ENCODE results near the gene GABRB1.

GABRB1 gene

GRCh38 chr4:47122592-47123291, 91.4 kb downstream of the GABRB1 start:
- no peak for DNase-seq

- no peak for DNase-seq
Observed at GRCh38 chr4:47128991-47129390, 97.6 kb downstream of the GABRB1 start.

- DNase-seq, result no peak
Observed at GRCh38 chr4:47135210-47135609, 103.8 kb downstream of the GABRB1 start.

GRCh38 chr4:47143261-47143660, 111.9 kb downstream of the GABRB1 start:
- DNase-seq, result no peak

- DNase-seq, result no peak
Observed at GRCh38 chr4:47145630-47146029, 114.3 kb downstream of the GABRB1 start.

- DNase-seq, result no peak
Observed at GRCh38 chr4:47154816-47155370, 123.5 kb downstream of the GABRB1 start.

GRCh38 chr4:47155919-47156318, 124.6 kb downstream of the GABRB1 start:
- DNase-seq, result no peak

- DNase-seq, result no peak
Observed at GRCh38 chr4:47160095-47160494, 128.7 kb downstream of the GABRB1 start.

GRCh38 chr4:47167081-47168035, 136.0 kb downstream of the GABRB1 start:
- no peak for DNase-seq

- no peak for DNase-seq
Observed at GRCh38 chr4:47184083-47184482, 152.7 kb downstream of the GABRB1 start.

- DNase-seq, result no peak
Observed at GRCh38 chr4:47185761-47186160, 154.4 kb downstream of the GABRB1 start.

- DNase-seq, result no peak
Observed at GRCh38 chr4:47187608-47188007, 156.2 kb downstream of the GABRB1 start.

GRCh38 chr4:47193179-47193578, 161.8 kb downstream of the GABRB1 start:
- DNase-seq, result no peak

GRCh38 chr4:47194036-47194737, 162.8 kb downstream of the GABRB1 start:
- no peak for DNase-seq

GRCh38 chr4:47195706-47196105, 164.3 kb downstream of the GABRB1 start:
- DNase-seq, result no peak

GRCh38 chr4:47198791-47199190, 167.4 kb downstream of the GABRB1 start:
- no peak for DNase-seq

- DNase-seq, result no peak
Observed at GRCh38 chr4:47203593-47203992, 172.2 kb downstream of the GABRB1 start.

- no peak for DNase-seq
Observed at GRCh38 chr4:47207555-47207954, 176.2 kb downstream of the GABRB1 start.

GRCh38 chr4:47209833-47210232, 178.5 kb downstream of the GABRB1 start:
- no peak for DNase-seq

- DNase-seq, result no peak
Observed at GRCh38 chr4:47210828-47211227, 179.5 kb downstream of the GABRB1 start.

- DNase-seq, result no peak
Observed at GRCh38 chr4:47213106-47213505, 181.7 kb downstream of the GABRB1 start.

GRCh38 chr4:47213539-47213938, 182.2 kb downstream of the GABRB1 start:
- no peak for DNase-seq

GRCh38 chr4:47213971-47214370, 182.6 kb downstream of the GABRB1 start:
- DNase-seq, result no peak

Measured in activated naive CD4-positive, alpha-beta T cell (primary cell).